K562 (cell line): ENCODE data around the gene RERE. TPM values are rescaled to one million over a fixed set of nuclear protein-coding genes. Genes with fewer than 3 reads are reported as not detected.

Experiments
- ERF ChIP-seq: fragments of 450-650 bp; formaldehyde crosslinking; IDR thresholded peaks from 2 replicates; pipeline ENCODE4 v1.4.0; 2020; ENCODE audit warnings: mild to moderate bottlenecking, mixed read lengths
- FOXA1 ChIP-seq: fragments of 450-650 bp; IDR thresholded peaks from 2 replicates; pipeline ENCODE4 v1.6.1; 2016; ENCODE audit warnings: mild to moderate bottlenecking, borderline replicate concordance
- HOXB6 ChIP-seq: fragments of 250-450 bp; sonication (Bioruptor Pico); IDR thresholded peaks from 2 replicates; pipeline ENCODE4 v1.5.1; 2022; ENCODE audit warnings: mild to moderate bottlenecking, borderline replicate concordance
- MEF2A ChIP-seq: IDR thresholded peaks from 2 replicates; pipeline ENCODE4 v1.6.1; 2011; ENCODE audit warnings: low read depth, mild to moderate bottlenecking, low read length, moderate library complexity; ENCODE audit not compliant: control insufficient read depth
- MYNN ChIP-seq, 2 experiments: sonication (generic); formaldehyde crosslinking in 1 of 2; IDR thresholded peaks; 2 replicates each; pipeline versions ENCODE4 v1.5.0 to v1.6.1; 2016 to 2020; ENCODE audit warnings: antibody characterized with exemption in 1 of 2, missing genetic modification reagents in 1 of 2
- POLR2A ChIP-seq: fragments of 450-650 bp; conservative IDR thresholded peaks from 2 replicates; pipeline ENCODE4 v1.6.1; 2016
- RBM22 ChIP-seq: fragments of 200-400 bp; formaldehyde crosslinking; IDR thresholded peaks from 2 replicates; pipeline ENCODE4 v1.6.1; 2018; ENCODE audit warnings: low read length, low read depth; ENCODE audit not compliant: poor library complexity, severe bottlenecking
- SAFB ChIP-seq: fragments of 200-400 bp; formaldehyde crosslinking; IDR thresholded peaks from 2 replicates; pipeline ENCODE4 v1.6.1; 2017; ENCODE audit warnings: low read depth, low read length, borderline replicate concordance
- SMAD2 ChIP-seq: fragments of 150-350 bp; IDR thresholded peaks from 2 replicates; pipeline ENCODE4 v1.6.1; 2014; ENCODE audit warnings: low read depth, mild to moderate bottlenecking, low read length
- SNIP1 ChIP-seq: fragments of 450-650 bp; IDR thresholded peaks from 2 replicates; pipeline ENCODE4 v1.7.1; 2017; ENCODE audit warnings: low read depth, mild to moderate bottlenecking
- TARDBP ChIP-seq: fragments of 450-650 bp; IDR thresholded peaks from 2 replicates; pipeline ENCODE4 v1.6.1; 2016
- ZBTB17 ChIP-seq: fragments of 450-650 bp; formaldehyde crosslinking; IDR thresholded peaks from 2 replicates; pipeline ENCODE4 v1.4.0; 2020; ENCODE audit warnings: mild to moderate bottlenecking
- ZNF398 ChIP-seq: fragments of 250-450 bp; sonication (Bioruptor Pico); IDR thresholded peaks from 2 replicates; pipeline ENCODE4 v1.8.0; 2021; ENCODE audit warnings: moderate library complexity, mild to moderate bottlenecking, inconsistent platforms
- ZNF407 ChIP-seq: fragments of 450-650 bp; IDR thresholded peaks from 2 replicates; pipeline ENCODE4 v1.6.1; 2016; ENCODE audit warnings: low read depth
- polyA plus RNA-seq, 8 experiments: library from polyadenylated mRNA; depleted of rRNA in 4 of 8; stranded (reverse) in 5 of 8; unstranded in 3 of 8; fragments of >200 nt; fragmentation: Nextera tagmentation in 2 of 8; fragmentation: Illumina TruSeq in 1 of 8; extraction: Ambion mirVana in 2 of 8; extraction: Trizol in 1 of 8; gene quantifications; 2 replicates each; pipeline versions ENCODE4 v1.2.1 to v1.2.3, GENCODE V29; 2011 to 2014; ENCODE audit warnings: inconsistent platforms in 1 of 8, missing spikeins in 1 of 8
- total RNA-seq, 7 experiments: library from RNA; depleted of rRNA in 6 of 7; stranded (reverse); fragments of >200 nt in 6 of 7; fragmentation: Illumina TruSeq in 2 of 7; extraction: Trizol in 2 of 7; gene quantifications; 2 replicates each; pipeline versions ENCODE4 v1.2.1 to v1.2.3, GENCODE V29; 2011 to 2021; ENCODE audit warnings: low replicate concordance in 1 of 7
- TF ChIP-seq, protein P1 (sequence below), 2 experiments: fragments of 150-350 bp in 1 of 2; IDR thresholded peaks; 2 replicates each; pipeline ENCODE4 v1.6.1; 2012 to 2016; ENCODE audit warnings: low read depth in 2 of 2, low read length in 2 of 2, mild to moderate bottlenecking in 1 of 2, moderate library complexity in 1 of 2

The RERE gene
- total and polyA plus RNA-seq, 9 of the 15 experiments (the other 6 are each of a cell fraction or from before 2014, with no cell fraction given): 3.0 to 51.5 (median 13.4) TPM

DNA sequence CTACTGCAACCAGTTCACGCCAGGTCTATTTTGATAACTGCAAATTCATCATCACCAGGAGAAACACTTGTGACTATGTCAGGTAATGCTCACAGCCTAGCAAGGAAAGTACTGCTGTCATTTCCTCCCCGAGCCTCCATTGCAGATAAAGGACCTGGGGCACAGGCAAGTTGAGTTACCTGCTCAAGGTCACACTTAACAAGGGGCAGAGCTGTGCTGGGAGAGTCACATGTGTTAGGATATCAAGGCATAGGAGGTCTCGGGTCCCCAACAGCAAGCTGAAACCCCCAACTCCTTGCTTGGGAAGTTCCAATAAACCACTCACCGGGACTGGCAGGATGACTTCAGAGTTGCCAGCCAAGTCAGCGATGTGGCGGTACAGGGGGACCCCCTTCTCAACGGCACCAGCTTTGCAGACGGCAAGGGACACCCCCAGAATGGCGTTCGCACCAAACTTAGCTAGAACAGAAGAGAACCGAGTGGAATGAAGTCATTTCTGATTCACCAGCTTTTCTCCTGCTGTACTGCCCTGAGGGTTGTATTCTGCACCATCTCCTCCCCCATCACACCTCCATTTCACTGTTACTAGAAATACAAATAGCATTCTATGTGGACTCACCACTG lies 49.5 kb upstream of the RERE start (continued):
- TF ChIP-seq SAFB: no peak
- TF ChIP-seq MEF2A: no peak
- peak; percentile 36; the same call in 1 of the 2 replicates for TF ChIP-seq POLR2A
- TF ChIP-seq TARDBP: no peak
- TF ChIP-seq SNIP1: no peak
- TF ChIP-seq, protein P1, sequence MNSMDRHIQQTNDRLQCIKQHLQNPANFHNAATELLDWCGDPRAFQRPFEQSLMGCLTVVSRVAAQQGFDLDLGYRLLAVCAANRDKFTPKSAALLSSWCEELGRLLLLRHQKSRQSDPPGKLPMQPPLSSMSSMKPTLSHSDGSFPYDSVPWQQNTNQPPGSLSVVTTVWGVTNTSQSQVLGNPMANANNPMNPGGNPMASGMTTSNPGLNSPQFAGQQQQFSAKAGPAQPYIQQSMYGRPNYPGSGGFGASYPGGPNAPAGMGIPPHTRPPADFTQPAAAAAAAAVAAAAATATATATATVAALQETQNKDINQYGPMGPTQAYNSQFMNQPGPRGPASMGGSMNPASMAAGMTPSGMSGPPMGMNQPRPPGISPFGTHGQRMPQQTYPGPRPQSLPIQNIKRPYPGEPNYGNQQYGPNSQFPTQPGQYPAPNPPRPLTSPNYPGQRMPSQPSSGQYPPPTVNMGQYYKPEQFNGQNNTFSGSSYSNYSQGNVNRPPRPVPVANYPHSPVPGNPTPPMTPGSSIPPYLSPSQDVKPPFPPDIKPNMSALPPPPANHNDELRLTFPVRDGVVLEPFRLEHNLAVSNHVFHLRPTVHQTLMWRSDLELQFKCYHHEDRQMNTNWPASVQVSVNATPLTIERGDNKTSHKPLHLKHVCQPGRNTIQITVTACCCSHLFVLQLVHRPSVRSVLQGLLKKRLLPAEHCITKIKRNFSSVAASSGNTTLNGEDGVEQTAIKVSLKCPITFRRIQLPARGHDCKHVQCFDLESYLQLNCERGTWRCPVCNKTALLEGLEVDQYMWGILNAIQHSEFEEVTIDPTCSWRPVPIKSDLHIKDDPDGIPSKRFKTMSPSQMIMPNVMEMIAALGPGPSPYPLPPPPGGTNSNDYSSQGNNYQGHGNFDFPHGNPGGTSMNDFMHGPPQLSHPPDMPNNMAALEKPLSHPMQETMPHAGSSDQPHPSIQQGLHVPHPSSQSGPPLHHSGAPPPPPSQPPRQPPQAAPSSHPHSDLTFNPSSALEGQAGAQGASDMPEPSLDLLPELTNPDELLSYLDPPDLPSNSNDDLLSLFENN (IDR thresholded peaks at IDR 0.05; ENCODE audit: low read depth in 2 of 2, low read length in 2 of 2): no peak
- TF ChIP-seq RBM22: peak; percentile 33
- peak; percentile 38; the same call in 1 of the 2 replicates for TF ChIP-seq ZBTB17 (CRISPR knock-in tag)
- no peak for TF ChIP-seq ZNF407
- peak; percentile 49 for TF ChIP-seq MYNN (IDR thresholded peaks at IDR 0.05)
- no peak for TF ChIP-seq MYNN (CRISPR knock-in tag; IDR thresholded peaks at IDR 0.05)
- TF ChIP-seq ZNF398 (CRISPR knock-in tag): no peak
- TF ChIP-seq FOXA1: no peak
- 0 out of 2 replicates have a peak, but pooled peaks have one; percentile 43 for TF ChIP-seq ERF
- TF ChIP-seq SMAD2: no peak
- no peak for TF ChIP-seq HOXB6 (CRISPR knock-in tag)
